ENCODE data around the gene CD2AP. TPM values are rescaled to one million over a fixed set of nuclear protein-coding genes. Genes with fewer than 3 reads are reported as not detected.

The CD2AP gene
- total RNA-seq, 2 donors from 2014 or later, result 28.5 to 31.0 TPM

DNA sequence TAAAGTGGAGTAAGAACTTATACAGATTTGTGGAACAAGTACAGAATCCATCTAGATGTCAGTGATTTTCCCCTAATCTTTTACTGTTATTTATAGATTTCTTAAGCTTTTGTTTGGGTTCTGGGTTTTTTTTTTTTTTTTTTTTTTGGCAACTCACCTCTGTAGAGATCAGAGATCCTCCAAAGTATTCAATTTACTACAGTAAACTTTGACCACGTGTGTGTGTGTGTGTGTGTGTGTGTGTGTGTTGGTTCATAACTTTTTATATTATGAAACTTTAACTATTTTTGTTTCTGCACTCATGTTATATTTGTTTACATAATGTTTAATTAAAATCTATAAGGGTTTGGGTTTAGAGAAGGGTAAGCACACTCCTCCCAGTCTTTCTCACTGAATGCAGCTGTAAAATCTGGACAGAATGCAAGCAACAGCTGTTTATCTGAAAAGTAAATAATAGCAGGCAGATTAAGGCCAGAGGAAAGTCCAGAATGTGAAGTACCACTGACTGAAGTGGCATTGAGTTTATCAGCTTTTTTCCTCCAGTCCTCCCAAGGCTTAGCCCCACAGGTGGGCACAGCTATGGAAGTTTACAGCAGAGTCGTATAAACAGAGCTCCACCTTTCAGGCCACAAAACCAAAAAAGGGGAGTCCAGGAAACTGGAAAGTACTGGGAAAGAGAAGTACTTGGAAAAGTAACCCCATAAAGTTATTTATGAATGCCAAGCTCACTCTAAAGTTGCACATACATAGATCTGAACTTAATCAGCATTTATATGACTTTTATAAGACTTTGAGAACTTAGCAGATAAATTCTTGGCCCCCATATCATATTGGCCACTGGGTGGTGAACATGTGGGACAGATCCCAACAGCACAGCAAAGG is 43.0 kb upstream of the CD2AP start:
- Histone ChIP-seq H3K9me3 (no peaks in the 10 kb centered on the region), H3K4me1 (peaks cover 30% of the 10 kb centered on the region), H3K4me3 (no peak overlapping the region), H3K36me3 (replicated peaks in 1 of 2; ENCODE audit: insufficient read depth in 1 of 2, low read depth in 2 of 2) (no peaks in the 10 kb centered on the region), H3K27me3 (no peaks in the 10 kb centered on the region), H3K27ac (peak overlapping the region in 3 of 4 donors; percentile 23 to 59 (median 50))
- ATAC-seq (peak; percentile 83), DNase-seq (peak in 2 of 4 donors; percentile 44 to 52)
- no peak for TF ChIP-seq CTCF (IDR thresholded peaks at IDR 0.05)
- no peak for TF ChIP-seq POLR2A (IDR thresholded peaks at IDR 0.05)
- intact Hi-C loops (cut with DNase I), result no loop called here
- 19 to 20% methylated on average over 2 of the region's 2 CpGs for WGBS, 2 donors

DNA sequence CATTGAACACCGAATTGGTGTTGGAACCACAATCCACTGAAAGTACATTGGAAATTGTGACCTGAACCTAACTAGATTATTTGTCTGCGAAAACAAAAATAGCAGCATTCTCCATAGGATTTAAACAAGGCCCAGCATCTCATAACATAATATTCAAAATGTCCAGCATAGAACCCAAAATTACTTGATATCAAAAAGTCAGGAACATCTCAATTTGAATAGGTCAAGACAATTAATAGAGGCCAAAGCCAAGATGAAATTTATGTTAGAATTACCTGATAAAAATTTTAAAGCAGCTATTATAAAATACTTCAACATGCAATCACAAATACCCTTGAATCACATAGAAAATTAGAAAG is 42.4 kb upstream of the CD2AP start:
- no peak for ATAC-seq
- 59% methylated on average over 2 of the region's 2 CpGs for WGBS, 2 donors
- Histone ChIP-seq H3K4me1 (peaks cover 30% of the 10 kb centered on the region), H3K27me3 (no peaks in the 10 kb centered on the region), H3K9me3 (no peaks in the 10 kb centered on the region), H3K27ac (peak overlapping the region in 3 of 4 donors; percentile 23 to 59 (median 50)), H3K4me3 (no peak overlapping the region), H3K36me3 (replicated peaks in 1 of 2; ENCODE audit: insufficient read depth in 1 of 2, low read depth in 2 of 2) (no peaks in the 10 kb centered on the region)
- intact Hi-C loops (cut with DNase I), result no loop called here
- DNase-seq, result no peak
- TF ChIP-seq POLR2A (IDR thresholded peaks at IDR 0.05) (no peak), CTCF (IDR thresholded peaks at IDR 0.05) (no peak)

DNA sequence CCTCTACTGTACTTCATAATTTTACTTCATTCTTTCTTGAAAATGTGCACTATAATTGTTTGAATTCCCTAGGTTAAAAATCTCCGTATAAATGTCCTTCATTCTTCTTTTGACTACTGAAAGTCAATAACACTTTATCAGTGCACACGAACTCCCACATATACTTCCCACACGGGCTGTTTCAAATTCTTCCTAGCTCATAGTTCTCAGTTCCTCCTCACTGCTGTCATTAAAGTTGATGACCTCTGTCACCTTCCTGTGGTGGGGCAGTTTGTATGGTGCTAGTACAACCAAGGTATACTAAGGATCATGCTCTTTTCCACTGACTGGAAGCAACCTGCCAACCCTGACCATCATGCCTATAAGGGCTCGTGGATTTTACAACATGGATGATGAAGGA is 40.0 kb upstream of the CD2AP start:
- peaks cover 28% of the 10 kb centered on the region for H3K4me1 ChIP-seq
- intact Hi-C loops (cut with DNase I), result no loop called here
- TF ChIP-seq POLR2A (IDR thresholded peaks at IDR 0.05) (no peak), CTCF (IDR thresholded peaks at IDR 0.05) (no peak)
- H3K27me3 ChIP-seq, result no peaks in the 10 kb centered on the region
- no peak for ATAC-seq
- 36 to 39% methylated on average over 4 of the region's 4 CpGs for WGBS, 2 donors
- H3K9me3 ChIP-seq, result no peaks in the 10 kb centered on the region
- DNase-seq, result no peak
- H3K36me3 ChIP-seq (replicated peaks in 1 of 2; ENCODE audit: insufficient read depth in 1 of 2, low read depth in 2 of 2), result no peaks in the 10 kb centered on the region
- H3K27ac ChIP-seq, result no peak overlapping the region
- H3K4me3 ChIP-seq, result no peak overlapping the region

- no peak for ATAC-seq
- intact Hi-C loops (cut with DNase I), result no loop called here
- Histone ChIP-seq H3K27ac (no peak overlapping the region), H3K36me3 (replicated peaks in 1 of 2; ENCODE audit: insufficient read depth in 1 of 2, low read depth in 2 of 2) (no peaks in the 10 kb centered on the region), H3K4me3 (no peak overlapping the region), H3K27me3 (no peaks in the 10 kb centered on the region), H3K4me1 (peaks cover 17% of the 10 kb centered on the region), H3K9me3 (no peaks in the 10 kb centered on the region)
- peak in 1 of 4 donors; percentile 45 for DNase-seq
- 92% methylated on average over 8 of the region's 8 CpGs for WGBS, 2 donors
- no peak for TF ChIP-seq POLR2A (IDR thresholded peaks at IDR 0.05)
- TF ChIP-seq CTCF (IDR thresholded peaks at IDR 0.05), result no peak
Observed at GRCh38 chr6:47438481-47439347, 38.9 kb upstream of the CD2AP start.

Measured in body of pancreas (tissue), 4 donors.